Left lung (tissue), 10 donors: ENCODE results near the gene GYS2. TPM values are rescaled to one million over a fixed set of nuclear protein-coding genes. Genes with fewer than 3 reads are reported as not detected.
"Not testable (repeated sequence)": the region's sequence is repeated elsewhere in the genome, so short reads cannot be mapped to it uniquely, and the experiment has no call there.

Experiments used
- ATAC-seq: fragments of 200-7000 bp; cut with Tn5 transposase; one replicate; pipeline ENCODE4 v1.9.1; 2020; ENCODE audit warnings: moderate library complexity
- DNase-seq, 4 donors: peaks; one replicate each; pipeline ENCODE4 v3.0.0-alpha.2; 2013 to 2020
- H3K27ac ChIP-seq, 2 donors: fragments of 200-600 bp; sonication (generic) in 1 of 2; one replicate each; pipeline versions ENCODE4 v1.5.0 to v1.8.0; 2020 to 2021
- H3K27me3 ChIP-seq, 2 donors: fragments of 200-600 bp; sonication (generic) in 1 of 2; one replicate each; pipeline versions ENCODE4 v1.5.0 to v1.8.0; 2020 to 2021
- H3K36me3 ChIP-seq, 2 donors: fragments of 200-600 bp; sonication (generic) in 1 of 2; one replicate each; pipeline versions ENCODE4 v1.5.0 to v1.8.0; 2020 to 2021
- H3K4me1 ChIP-seq, 2 donors: fragments of 200-600 bp; one replicate each; pipeline ENCODE4 v1.8.0; 2021
- H3K4me3 ChIP-seq, 2 donors: fragments of 200-600 bp; sonication (generic) in 1 of 2; one replicate each; pipeline versions ENCODE4 v1.5.0 to v1.8.0; 2020 to 2021; ENCODE audit warnings: mild to moderate bottlenecking in 1 of 2
- H3K9me3 ChIP-seq, 2 donors: fragments of 200-600 bp; sonication (generic) in 1 of 2; one replicate each; pipeline versions ENCODE4 v1.5.0 to v1.8.0; 2020 to 2021
- intact Hi-C, 2 donors: fragments of 100-400 bp; cut with DNase I; formaldehyde crosslinking; loops; one replicate each; pipeline versions ENCODE4 v1.11.2 to v1.14.2; 2022
- polyA plus RNA-seq, 6 donors: library from polyadenylated mRNA; unstranded; fragments of 120-200 nt; gene quantifications; one replicate each; pipeline ENCODE4 v1.2.1, GENCODE V29; 2013; ENCODE audit not compliant: insufficient read length in 6 of 6
- total RNA-seq, 2 donors: library from RNA; stranded (reverse); fragmentation: NEBNext Ultra II Directional; extraction: Animal tissue kit (Norgen Biotek cat#: 25700); gene quantifications; one replicate each; pipeline ENCODE4 v1.2.1, GENCODE V29; 2021
- TF ChIP-seq, protein P1 (sequence below), 2 donors: fragments of 200-600 bp; sonication (generic) in 1 of 2; IDR thresholded peaks; one replicate each; pipeline versions ENCODE4 v1.5.0 to v1.8.0; 2021; ENCODE audit warnings: antibody characterized with exemption in 2 of 2
- donor health status: DM: no; HTN: yes; CAD: no.
- donor health status: DM: no; HTN: no; CAD: no.

Gene GYS2
- total and polyA plus RNA-seq, 8 donors: 0.07 to 0.42 (median 0.32) TPM; not detected in 4

DNA sequence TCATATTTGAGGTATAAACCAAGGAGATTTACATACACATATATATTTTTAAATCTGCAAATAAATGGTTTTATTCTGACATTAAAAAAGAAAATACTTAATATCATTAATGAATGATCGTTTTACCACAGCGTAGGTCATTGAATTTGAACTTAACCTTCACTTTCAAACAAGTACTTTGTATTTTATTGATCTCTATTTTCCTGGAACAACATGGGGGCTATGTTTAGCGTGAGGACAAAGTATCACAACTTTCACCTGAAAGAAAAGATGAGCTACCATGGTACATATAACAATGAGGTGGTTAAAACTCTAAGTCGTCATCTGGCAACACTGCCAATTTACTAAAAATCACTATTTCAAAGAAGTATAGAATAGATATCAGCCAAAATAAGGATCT lies 6.0 kb downstream of the GYS2 start:
- ATAC-seq (no peak), DNase-seq (no peak)
- H3K9me3 ChIP-seq: no peaks in the 10 kb centered on the region
- H3K4me3 ChIP-seq: no peak overlapping the region
- H3K4me1 ChIP-seq: no peaks in the 10 kb centered on the region
- H3K27ac ChIP-seq: no peak overlapping the region
- TF ChIP-seq, protein P1, sequence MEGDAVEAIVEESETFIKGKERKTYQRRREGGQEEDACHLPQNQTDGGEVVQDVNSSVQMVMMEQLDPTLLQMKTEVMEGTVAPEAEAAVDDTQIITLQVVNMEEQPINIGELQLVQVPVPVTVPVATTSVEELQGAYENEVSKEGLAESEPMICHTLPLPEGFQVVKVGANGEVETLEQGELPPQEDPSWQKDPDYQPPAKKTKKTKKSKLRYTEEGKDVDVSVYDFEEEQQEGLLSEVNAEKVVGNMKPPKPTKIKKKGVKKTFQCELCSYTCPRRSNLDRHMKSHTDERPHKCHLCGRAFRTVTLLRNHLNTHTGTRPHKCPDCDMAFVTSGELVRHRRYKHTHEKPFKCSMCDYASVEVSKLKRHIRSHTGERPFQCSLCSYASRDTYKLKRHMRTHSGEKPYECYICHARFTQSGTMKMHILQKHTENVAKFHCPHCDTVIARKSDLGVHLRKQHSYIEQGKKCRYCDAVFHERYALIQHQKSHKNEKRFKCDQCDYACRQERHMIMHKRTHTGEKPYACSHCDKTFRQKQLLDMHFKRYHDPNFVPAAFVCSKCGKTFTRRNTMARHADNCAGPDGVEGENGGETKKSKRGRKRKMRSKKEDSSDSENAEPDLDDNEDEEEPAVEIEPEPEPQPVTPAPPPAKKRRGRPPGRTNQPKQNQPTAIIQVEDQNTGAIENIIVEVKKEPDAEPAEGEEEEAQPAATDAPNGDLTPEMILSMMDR (IDR thresholded peaks at IDR 0.05): no peak
- intact Hi-C loops: no loop called here
- no peaks in the 10 kb centered on the region for H3K36me3 ChIP-seq
- no peaks in the 10 kb centered on the region for H3K27me3 ChIP-seq

DNA sequence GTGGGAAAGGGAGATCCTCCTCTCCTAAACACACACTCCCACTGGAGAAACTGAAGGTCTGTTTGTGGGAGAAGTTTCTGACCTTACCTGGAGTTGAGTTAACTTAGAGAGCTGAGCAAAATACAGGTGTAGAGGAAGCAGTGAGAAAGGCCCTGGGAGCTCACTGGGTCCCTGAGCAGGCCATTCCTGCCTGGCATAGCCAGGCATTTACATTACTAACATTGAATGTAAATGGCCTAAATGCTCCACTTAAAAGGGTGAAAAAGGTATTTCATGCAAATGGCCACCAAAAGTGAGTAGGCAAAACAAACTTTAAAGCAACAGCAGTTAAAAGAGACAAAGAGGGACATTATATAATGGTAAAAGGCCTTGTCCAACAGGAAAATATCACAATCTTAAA lies 9.3 kb downstream of the GYS2 start:
- DNase-seq, intact Hi-C loops: not testable (repeated sequence)

DNA sequence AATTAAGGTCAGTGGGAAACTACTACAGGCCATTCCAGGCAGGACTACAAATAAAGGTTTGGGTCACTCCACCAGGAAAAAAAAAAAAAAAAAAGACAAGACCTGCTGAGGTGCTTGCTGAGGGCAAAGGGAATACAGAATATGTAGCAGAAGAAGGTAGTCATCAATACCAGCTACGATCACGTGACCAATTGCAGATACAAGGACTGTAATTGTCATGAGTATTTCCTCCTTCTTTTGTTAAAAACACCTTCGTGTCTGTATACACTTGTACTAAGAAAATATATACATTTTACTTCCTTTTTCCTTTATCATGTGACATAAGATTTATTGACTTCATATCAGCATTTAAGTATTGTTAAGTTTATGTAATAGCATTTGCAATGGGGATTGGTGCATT lies 19.2 kb downstream of the GYS2 start:
- Histone ChIP-seq H3K36me3 (no peaks in the 10 kb centered on the region), H3K4me1 (no peaks in the 10 kb centered on the region)

More for the DNA sequence above, 9.3 kb downstream of the GYS2 start:
- H3K4me1 ChIP-seq, H3K27me3 ChIP-seq, H3K36me3 ChIP-seq, H3K27ac ChIP-seq, H3K4me3 ChIP-seq, H3K9me3 ChIP-seq, ATAC-seq: not testable (repeated sequence)

DNA sequence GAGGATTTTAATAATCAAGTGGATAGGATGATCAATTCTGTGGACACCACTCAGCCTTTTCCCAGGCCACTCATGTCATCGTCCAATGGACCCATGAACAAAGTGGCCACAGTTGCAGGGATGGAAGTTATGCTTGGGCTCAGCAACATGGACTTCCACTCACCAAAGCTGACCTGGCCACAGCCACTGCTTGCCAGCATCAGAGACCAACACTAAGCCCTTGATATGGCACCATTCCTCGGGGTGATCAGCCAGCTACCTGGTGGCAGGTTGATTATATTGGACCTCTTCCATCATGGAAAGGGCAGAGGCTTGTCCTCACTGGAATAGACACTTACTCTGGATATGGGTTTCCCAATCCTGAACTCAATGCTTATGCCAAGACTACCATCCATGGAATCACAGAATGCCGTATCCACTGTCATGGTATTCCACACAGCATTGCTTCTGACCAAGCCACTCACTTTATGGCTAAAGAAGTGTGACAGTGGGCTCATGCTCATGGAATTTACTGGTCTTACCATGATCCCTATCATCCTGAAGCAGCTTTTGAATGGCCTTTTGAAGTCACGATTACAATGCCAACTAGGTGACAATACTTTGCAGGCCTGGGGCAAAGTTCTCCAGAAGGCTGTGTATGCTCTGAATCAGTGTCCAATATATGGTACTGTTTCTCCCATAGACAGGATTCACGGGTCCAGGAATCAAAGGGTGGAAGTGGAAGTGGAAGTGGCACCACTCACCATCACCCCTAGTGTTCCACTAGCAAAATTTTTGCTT lies 20.1 kb downstream of the GYS2 start:
- DNase-seq, H3K9me3 ChIP-seq, ATAC-seq, H3K36me3 ChIP-seq, H3K27me3 ChIP-seq, intact Hi-C loops, H3K27ac ChIP-seq, H3K4me1 ChIP-seq, H3K4me3 ChIP-seq: not testable (repeated sequence)

More for the DNA sequence above, 19.2 kb downstream of the GYS2 start:
- DNase-seq: no peak
- intact Hi-C loops: no loop called here
- TF ChIP-seq, protein P1 (IDR thresholded peaks at IDR 0.05): no peak
- no peak for ATAC-seq
- no peak overlapping the region for H3K27ac ChIP-seq
- H3K27me3 ChIP-seq: no peaks in the 10 kb centered on the region
- no peak overlapping the region for H3K4me3 ChIP-seq
- H3K9me3 ChIP-seq: peaks cover 0 to 8% of the 10 kb centered on the region in 2 donors

DNA sequence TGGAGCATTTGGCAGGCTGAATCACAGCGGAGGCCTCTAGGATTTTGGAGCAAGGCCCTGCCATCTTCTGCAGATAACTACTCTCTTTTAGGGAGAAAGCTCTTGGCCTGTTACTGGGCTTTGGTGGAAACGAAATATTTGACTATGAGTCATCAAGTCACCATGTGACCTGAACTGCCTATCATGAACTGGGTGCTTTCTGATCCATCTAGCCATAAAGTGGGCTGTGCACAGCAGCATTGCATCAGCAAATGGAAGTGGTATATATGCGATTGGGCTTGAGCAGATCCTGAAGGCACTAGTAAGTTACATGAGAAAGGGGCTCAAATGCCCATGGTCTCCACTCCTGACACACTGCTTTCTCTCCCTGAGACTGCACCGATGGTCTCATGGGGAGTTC lies 21.1 kb downstream of the GYS2 start:
- intact Hi-C loops: no loop called here
- Histone ChIP-seq H3K36me3 (no peaks in the 10 kb centered on the region), H3K9me3 (no peaks in the 10 kb centered on the region), H3K27ac (no peak overlapping the region), H3K27me3 (no peaks in the 10 kb centered on the region), H3K4me1 (no peaks in the 10 kb centered on the region), H3K4me3 (no peak overlapping the region)
- DNase-seq (no peak), ATAC-seq (no peak)
- TF ChIP-seq, protein P1 (IDR thresholded peaks at IDR 0.05): no peak

DNA sequence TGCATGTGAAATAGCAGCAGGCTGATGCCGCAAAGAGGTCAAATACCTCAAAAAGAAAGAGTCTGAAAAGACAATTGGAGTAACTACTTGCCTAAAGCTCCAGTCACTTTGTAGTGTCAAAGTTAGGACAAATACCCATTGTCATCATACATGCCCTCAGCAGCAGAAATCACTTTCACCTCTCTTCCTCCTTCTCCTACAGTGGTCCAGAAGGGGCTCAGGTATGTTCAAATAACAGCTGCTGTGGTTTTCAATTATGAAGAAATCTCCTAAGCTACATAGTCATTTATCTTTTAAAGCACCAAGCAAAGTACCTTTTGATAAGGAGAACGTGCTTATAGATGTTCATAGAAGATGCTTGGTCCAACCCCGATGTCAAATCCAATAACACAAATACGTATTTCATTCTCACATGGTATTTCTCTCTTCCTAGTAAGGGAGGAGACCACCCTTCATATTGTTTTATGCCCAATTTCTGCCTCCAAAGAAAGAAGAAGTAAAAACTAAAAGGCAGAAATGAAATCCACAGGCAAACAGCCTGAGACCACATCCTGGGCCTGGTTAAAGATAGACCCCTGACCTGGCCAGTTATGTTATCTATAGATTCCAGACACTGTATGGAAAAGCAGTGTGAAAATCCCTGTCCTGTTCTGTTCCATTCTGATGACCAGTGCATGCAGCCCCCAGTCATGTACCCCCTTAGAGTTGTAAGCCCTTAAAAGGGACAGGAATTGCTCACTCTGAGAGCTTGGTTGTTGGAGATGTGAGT lies 23.7 kb downstream of the GYS2 start:
- H3K9me3 ChIP-seq: no peaks in the 10 kb centered on the region
- no peak overlapping the region for H3K4me3 ChIP-seq
- no peak overlapping the region for H3K27ac ChIP-seq
- H3K27me3 ChIP-seq: no peaks in the 10 kb centered on the region
- H3K4me1 ChIP-seq: no peaks in the 10 kb centered on the region
- H3K36me3 ChIP-seq: no peaks in the 10 kb centered on the region
- ATAC-seq: no peak
- intact Hi-C loops: no loop called here
- TF ChIP-seq, protein P1 (IDR thresholded peaks at IDR 0.05): no peak
- no peak for DNase-seq
